ENCODE data around the gene NNMT. TPM values are rescaled to one million over a fixed set of nuclear protein-coding genes. Genes with fewer than 3 reads are reported as not detected.

NNMT gene
- total RNA-seq, 4 donors from 2014 or later: 371 to 1,487 (median 726) TPM

DNA sequence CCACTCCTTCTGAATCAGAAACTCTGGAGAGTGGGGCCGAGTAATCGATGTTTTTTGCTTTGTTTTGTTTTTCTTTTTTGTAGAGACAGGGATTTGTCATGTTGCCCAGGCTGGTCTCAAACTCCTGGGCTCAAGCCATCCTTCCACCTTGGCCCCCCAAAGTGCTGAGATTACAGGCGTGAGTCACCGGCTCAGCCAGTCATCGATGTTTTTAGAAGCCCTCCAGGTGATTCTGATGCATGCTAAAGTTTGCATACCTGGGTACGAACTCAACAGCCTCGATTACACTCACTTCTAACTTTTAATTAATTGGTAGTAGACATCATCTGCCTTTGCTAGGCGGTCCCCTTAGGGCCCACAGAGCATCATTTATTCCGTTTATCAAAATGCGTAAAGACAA, 53.8 kb downstream of the NNMT start:
- TF ChIP-seq CTCF (IDR thresholded peaks at IDR 0.05; ENCODE audit: low read depth): no peak

GRCh38 chr11:114353443-114353842, 57.2 kb downstream of the NNMT start:
- no peak for TF ChIP-seq CTCF (IDR thresholded peaks at IDR 0.05; ENCODE audit: low read depth)

- no peak for TF ChIP-seq CTCF (IDR thresholded peaks at IDR 0.05; ENCODE audit: low read depth)
These were observed 57.9 kb downstream of the NNMT start for GRCh38 chr11:114354076-114354475.

GRCh38 chr11:114358716-114359115, 62.5 kb downstream of the NNMT start:
- no peak for TF ChIP-seq CTCF (IDR thresholded peaks at IDR 0.05; ENCODE audit: low read depth)

DNA sequence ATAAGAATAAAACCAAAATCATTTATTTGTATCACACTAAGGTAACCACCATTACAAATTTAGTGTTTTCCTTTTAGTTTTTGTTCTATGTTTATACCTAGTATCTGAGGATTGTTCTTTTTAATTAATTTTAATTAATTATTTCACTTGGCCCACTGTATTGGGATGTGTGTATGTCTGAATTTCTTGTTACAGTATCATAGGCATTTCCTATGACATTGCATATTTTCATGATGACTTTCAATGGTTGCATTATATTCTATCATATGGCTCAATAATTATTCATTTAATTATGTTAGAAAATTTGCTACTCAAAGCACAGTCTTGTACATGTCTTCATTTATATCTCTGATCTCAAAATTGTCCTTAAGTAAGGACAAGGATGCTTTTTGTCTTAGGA, 63.1 kb downstream of the NNMT start:
- TF ChIP-seq CTCF (IDR thresholded peaks at IDR 0.05; ENCODE audit: low read depth): no peak

DNA sequence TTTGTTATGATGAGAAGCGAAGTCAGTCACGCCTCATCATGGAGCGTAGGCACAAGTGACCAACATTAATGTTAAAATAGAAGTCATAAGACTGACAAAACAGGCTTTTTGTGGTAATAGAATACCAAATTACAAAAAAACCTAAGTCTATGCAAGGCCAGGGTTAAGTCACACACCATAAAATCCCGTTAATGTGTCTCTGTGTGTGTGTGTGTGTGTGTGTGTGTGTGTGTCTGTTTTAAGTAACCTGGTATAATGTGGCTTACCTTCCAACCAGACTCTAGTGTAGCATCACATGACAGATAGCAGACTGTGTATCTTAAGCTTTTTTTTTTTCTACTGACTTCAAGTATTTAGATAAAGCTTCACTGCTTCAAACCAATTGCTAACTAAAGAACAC, 66.1 kb downstream of the NNMT start:
- TF ChIP-seq CTCF (IDR thresholded peaks at IDR 0.05; ENCODE audit: low read depth): no peak

DNA sequence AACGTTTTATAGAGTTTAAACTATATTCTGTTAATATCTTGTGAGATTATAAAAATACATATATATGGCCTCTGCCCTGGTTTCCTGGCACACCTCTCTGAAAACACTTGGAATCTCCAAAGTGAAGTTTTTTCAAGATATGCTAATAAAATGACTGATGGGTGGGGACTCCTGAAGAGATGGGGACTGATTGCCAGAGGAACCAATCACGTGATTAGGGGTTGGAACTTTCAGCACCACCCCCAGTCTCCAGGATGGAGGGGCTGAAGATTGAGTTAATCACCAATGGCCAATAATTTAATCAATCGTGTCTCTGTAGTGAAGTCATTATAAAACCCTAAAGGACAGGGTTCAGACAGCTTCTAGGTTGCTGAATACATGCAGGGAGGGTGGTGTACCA, 66.8 kb downstream of the NNMT start:
- TF ChIP-seq CTCF (IDR thresholded peaks at IDR 0.05; ENCODE audit: low read depth): no peak

Other genes starting within 250 kb of the NNMT start
- gene ZBTB16, start 236.7 kb upstream of the NNMT start, total RNA-seq: 100 to 1,000 TPM; 167 to 446 (median 261) TPM
- 10 to 100 TPM in 2 of 4 donors, 1 to 10 TPM in 2; 4.4 to 12.6 (median 9.2) TPM for gene C11orf71, start 104.1 kb downstream of the NNMT start, total RNA-seq
- gene RBM7, start 104.3 kb downstream of the NNMT start, total RNA-seq: 10 to 100 TPM; 22.8 to 49.6 (median 26.1) TPM
- gene REXO2, start 143.1 kb downstream of the NNMT start, total RNA-seq: 100 to 1,000 TPM in 2 of 4 donors, 10 to 100 TPM in 2; 74.2 to 180 (median 92.0) TPM